ENCODE results near the gene SPAG16.

GRCh38 chr2:213696442-213696841 is 412.2 kb downstream of the SPAG16 start:
- no peak for TF ChIP-seq CTCF (conservative IDR thresholded peaks at IDR 0.05)
- no peak for TF ChIP-seq EZH2 (IDR thresholded peaks at IDR 0.05; ENCODE audit: low read depth)

Data from PC-9 (cell line).